Body of pancreas (tissue), 4 donors: ENCODE results near the gene COL15A1. TPM values are rescaled to one million over a fixed set of nuclear protein-coding genes. Genes with fewer than 3 reads are reported as not detected.

Experiments
- ATAC-seq: fragments of 150-250 bp; one replicate; pipeline ENCODE4 v1.9.1; 2016
- DNase-seq, 4 donors: peaks; one replicate each; pipeline ENCODE4 v3.0.0-alpha.2; 2019
- H3K27ac ChIP-seq, 4 donors: fragments of 200-600 bp; sonication (generic); 1 replicate in 3 of 4; 2 replicates in 1 of 4; pipeline versions ENCODE4 v1.5.1 to v1.6.1; 2016 to 2019; ENCODE audit warnings: mild to moderate bottlenecking in 1 of 4, mixed read lengths in 1 of 4, moderate library complexity in 1 of 4
- H3K27me3 ChIP-seq, 2 donors: fragments of 200-600 bp; sonication (generic); one replicate each; pipeline ENCODE4 v1.6.0; 2016; ENCODE audit warnings: mild to moderate bottlenecking in 1 of 2
- H3K36me3 ChIP-seq, 2 donors: fragments of 200-600 bp; sonication (generic); replicated peaks in 1 of 2; 2 replicates each; pipeline ENCODE4 v1.5.1; 2016; ENCODE audit warnings: low read depth in 2 of 2; ENCODE audit not compliant: insufficient read depth in 1 of 2
- H3K4me1 ChIP-seq: fragments of 200-600 bp; sonication (generic); one replicate; pipeline ENCODE4 v1.6.0; 2016
- H3K4me3 ChIP-seq, 2 donors: fragments of 200-600 bp; sonication (generic); 1 replicate in 1 of 2; 2 replicates in 1 of 2; pipeline ENCODE4 v1.5.1; 2016 to 2019
- H3K9me3 ChIP-seq, 3 donors: fragments of 200-600 bp; sonication (generic); 1 replicate in 2 of 3; 2 replicates in 1 of 3; pipeline ENCODE4 v1.5.1; 2016
- CTCF ChIP-seq, 7 experiments: fragments of 450-650 bp in 4 of 7; fragments of 200-600 bp in 3 of 7; sonication (generic) in 3 of 7; IDR thresholded peaks; one replicate each; pipeline ENCODE4 v1.5.1; 2016 to 2019; ENCODE audit warnings: antibody characterized with exemption in 7 of 7
- POLR2A ChIP-seq, 3 donors: fragments of 450-650 bp; IDR thresholded peaks; one replicate each; pipeline ENCODE4 v1.6.1; 2016; ENCODE audit warnings: antibody characterized with exemption in 3 of 3, mild to moderate bottlenecking in 2 of 3
- WGBS, 2 donors: methylation state at CpG; one replicate each; pipeline ENCODE4 v1.1.5; 2017; 5-methylcytosine and 5-hydroxymethylcytosine counted together
- intact Hi-C: fragments of 100-400 bp; cut with DNase I; formaldehyde crosslinking; loops from one replicate; pipeline ENCODE4 v1.15.1; 2023
- total RNA-seq, 2 donors: library from RNA; depleted of rRNA; stranded (reverse); fragments of >200 nt; gene quantifications; one replicate each; pipeline ENCODE4 v1.1.0, GENCODE V29; 2016

COL15A1 gene
- total RNA-seq, 2 donors from 2014 or later, result 6.7 to 55.4 TPM

- ATAC-seq (no peak), DNase-seq (peak in 1 of 4 donors; percentile 37)
Observed at GRCh38 chr9:98999152-98999525, 55.4 kb downstream of the COL15A1 start.

GRCh38 chr9:99000476-99001395 is 57.0 kb downstream of the COL15A1 start:
- Histone ChIP-seq H3K4me3 (no peak overlapping the region), H3K36me3 (no peaks in the 10 kb centered on the region), H3K4me1 (peaks cover 12% of the 10 kb centered on the region), H3K27me3 (no peaks in the 10 kb centered on the region), H3K27ac (no peak overlapping the region), H3K9me3 (no peaks in the 10 kb centered on the region)
- TF ChIP-seq POLR2A (IDR thresholded peaks at IDR 0.05) (no peak), CTCF (IDR thresholded peaks at IDR 0.05) (peak; percentile 37 to 61 (median 51))
- WGBS, 2 donors, result 64 to 76% methylated on average over 4 to 5 of the region's 5 CpGs
- DNase-seq, result peak in 3 of 4 donors; percentile 36 to 67 (median 61)
- no peak for ATAC-seq
- intact Hi-C loops, result no loop called here

More at GRCh38 chr9:98999152-98999525, 55.4 kb downstream of the COL15A1 start:
- no peak for TF ChIP-seq POLR2A (IDR thresholded peaks at IDR 0.05)
- Histone ChIP-seq H3K27me3 (no peaks in the 10 kb centered on the region), H3K4me1 (peaks cover 21% of the 10 kb centered on the region), H3K9me3 (no peaks in the 10 kb centered on the region), H3K36me3 (no peaks in the 10 kb centered on the region), H3K27ac (peak overlapping the region in 2 of 4 donors; percentile 4 to 30), H3K4me3 (no peak overlapping the region)
- intact Hi-C loops, result loop anchor here (5.0 kb wide), 1 partner anchor 137 kb away; no protein-coding TSS in a partner anchor
- WGBS, 2 donors, result 25 to 32% methylated on average over 3 to 6 of the region's 6 CpGs

- peaks cover 12% of the 10 kb centered on the region for H3K4me1 ChIP-seq
- TF ChIP-seq POLR2A (IDR thresholded peaks at IDR 0.05) (no peak), CTCF (IDR thresholded peaks at IDR 0.05) (no peak)
- intact Hi-C loops, result no loop called here
- DNase-seq (no peak), ATAC-seq (no peak)
- H3K27me3 ChIP-seq, result no peaks in the 10 kb centered on the region
- H3K9me3 ChIP-seq, result no peaks in the 10 kb centered on the region
- 87 to 100% methylated on average over 2 of the region's 2 CpGs for whole genome bisulfite sequencing, 2 donors
- no peak overlapping the region for H3K27ac ChIP-seq
- no peaks in the 10 kb centered on the region for H3K36me3 ChIP-seq
- H3K4me3 ChIP-seq, result no peak overlapping the region
Observed at GRCh38 chr9:99001892-99002291, 58.2 kb downstream of the COL15A1 start.

- DNase-seq (no peak), ATAC-seq (no peak)
- Histone ChIP-seq H3K9me3 (no peaks in the 10 kb centered on the region), H3K27ac (no peak overlapping the region), H3K27me3 (no peaks in the 10 kb centered on the region), H3K4me1 (peaks cover 20% of the 10 kb centered on the region), H3K36me3 (no peaks in the 10 kb centered on the region), H3K4me3 (no peak overlapping the region)
- TF ChIP-seq POLR2A (IDR thresholded peaks at IDR 0.05) (no peak), CTCF (IDR thresholded peaks at IDR 0.05) (no peak)
- intact Hi-C loops, result no loop called here
Observed at GRCh38 chr9:99002706-99003105, 59.0 kb downstream of the COL15A1 start.

- Histone ChIP-seq H3K9me3 (no peaks in the 10 kb centered on the region), H3K4me1 (peaks cover 26% of the 10 kb centered on the region), H3K27me3 (no peaks in the 10 kb centered on the region), H3K36me3 (no peaks in the 10 kb centered on the region), H3K4me3 (no peak overlapping the region), H3K27ac (no peak overlapping the region)
- TF ChIP-seq CTCF (IDR thresholded peaks at IDR 0.05) (no peak), POLR2A (IDR thresholded peaks at IDR 0.05) (no peak)
- DNase-seq (no peak), ATAC-seq (no peak)
- whole genome bisulfite sequencing, 2 donors, result 84 to 98% methylated on average over 5 of the region's 5 CpGs
- intact Hi-C loops, result no loop called here
Observed at GRCh38 chr9:99003308-99003707, 59.6 kb downstream of the COL15A1 start.
